Stimulated activated CD4-positive, alpha-beta T cell treated with anti-CD3 and anti-CD28 coated beads, Interleukin-15, amount 100 ng/mL, for 1 hour (primary cell): ENCODE results near the gene COG8.
"Not testable (repeated sequence)": the region's sequence is repeated elsewhere in the genome, so short reads cannot be mapped to it uniquely, and the experiment has no call there.

Source experiments
- DNase-seq, 2 donors: peaks; one replicate each; pipeline ENCODE4 v3.0.0-alpha.2; 2020; ENCODE audit warnings: low read depth in 1 of 2, low spot score in 1 of 2

COG8 gene

DNA sequence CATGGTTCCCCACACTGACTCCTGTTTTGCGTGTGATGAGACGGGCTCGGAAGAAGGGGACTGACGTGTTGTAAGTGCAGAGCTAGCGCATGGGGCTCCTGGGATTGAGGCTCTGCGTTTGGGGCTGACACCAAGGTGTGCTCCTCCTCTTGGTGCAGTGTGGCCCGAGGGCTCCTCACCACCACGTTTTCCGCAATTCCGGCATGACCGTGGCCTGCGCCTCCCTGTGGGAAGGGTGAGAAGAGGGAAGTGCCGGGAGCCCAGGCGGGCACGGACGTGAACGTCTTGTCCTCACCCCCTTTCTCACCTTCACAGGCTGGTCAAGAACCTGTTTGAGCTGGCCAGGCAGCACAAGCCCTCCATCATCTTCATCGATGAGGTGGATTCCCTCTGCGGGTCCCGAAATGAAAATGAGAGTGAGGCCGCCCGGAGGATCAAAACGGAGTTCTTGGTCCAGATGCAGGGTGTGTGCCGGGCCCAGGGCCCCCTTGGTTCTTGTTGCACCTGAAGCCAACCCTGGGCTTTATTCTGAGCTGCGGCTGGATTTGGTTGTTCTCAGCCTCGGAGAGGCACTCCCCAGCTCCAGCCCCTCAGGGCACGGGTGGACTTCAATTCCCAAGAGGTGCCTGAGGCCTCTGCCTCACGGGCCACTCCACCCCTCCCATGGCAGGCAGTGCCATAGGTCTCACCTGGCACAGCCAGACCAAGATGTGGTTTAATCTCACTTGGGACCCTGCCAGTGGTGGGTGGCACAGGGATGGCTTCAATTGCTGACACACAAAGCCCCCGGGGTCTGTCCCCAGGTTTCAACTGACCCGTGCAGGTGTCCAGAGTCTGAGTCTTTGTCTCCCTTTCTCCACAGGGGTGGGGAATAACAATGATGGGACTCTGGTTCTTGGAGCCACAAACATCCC is 19.3 kb downstream of the COG8 start:
- no peak for DNase-seq

DNA sequence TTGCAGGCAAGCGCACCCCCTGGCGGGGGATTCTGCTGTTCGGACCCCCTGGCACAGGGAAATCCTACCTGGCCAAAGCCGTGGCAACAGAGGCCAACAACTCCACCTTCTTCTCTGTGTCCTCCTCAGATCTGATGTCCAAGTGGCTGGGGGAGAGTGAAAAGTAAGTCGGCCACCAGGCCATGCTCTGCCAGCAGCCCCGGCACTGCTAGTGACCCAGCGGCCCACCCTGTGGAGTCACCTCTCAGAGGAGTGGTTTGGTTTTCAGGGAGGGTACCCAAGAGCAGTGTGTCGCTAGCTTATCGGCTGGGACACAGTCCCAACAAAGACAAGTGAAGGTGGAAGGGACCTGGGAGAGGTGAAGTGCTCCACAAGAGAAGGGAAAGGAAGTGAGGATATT is 20.0 kb downstream of the COG8 start:
- no peak for DNase-seq

DNA sequence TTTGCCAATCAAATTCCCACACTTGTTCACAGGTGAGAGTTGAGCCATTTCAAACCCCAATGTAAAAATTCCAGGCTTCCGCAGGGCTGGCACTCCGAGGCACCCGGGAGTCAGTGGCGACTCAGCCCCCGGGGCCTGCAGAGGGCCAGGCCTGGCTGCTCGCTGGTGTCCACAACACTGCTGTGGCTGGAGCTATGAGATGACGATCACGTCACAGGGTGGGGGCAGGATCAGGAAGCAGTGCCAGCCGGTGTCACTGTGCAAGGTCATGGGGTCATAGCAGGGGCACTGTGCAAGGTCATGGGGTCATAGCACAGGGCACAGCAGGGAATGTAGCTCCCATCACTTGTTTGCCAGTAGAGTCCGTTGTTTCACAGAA is 20.5 kb downstream of the COG8 start:
- DNase-seq, result no peak

DNA sequence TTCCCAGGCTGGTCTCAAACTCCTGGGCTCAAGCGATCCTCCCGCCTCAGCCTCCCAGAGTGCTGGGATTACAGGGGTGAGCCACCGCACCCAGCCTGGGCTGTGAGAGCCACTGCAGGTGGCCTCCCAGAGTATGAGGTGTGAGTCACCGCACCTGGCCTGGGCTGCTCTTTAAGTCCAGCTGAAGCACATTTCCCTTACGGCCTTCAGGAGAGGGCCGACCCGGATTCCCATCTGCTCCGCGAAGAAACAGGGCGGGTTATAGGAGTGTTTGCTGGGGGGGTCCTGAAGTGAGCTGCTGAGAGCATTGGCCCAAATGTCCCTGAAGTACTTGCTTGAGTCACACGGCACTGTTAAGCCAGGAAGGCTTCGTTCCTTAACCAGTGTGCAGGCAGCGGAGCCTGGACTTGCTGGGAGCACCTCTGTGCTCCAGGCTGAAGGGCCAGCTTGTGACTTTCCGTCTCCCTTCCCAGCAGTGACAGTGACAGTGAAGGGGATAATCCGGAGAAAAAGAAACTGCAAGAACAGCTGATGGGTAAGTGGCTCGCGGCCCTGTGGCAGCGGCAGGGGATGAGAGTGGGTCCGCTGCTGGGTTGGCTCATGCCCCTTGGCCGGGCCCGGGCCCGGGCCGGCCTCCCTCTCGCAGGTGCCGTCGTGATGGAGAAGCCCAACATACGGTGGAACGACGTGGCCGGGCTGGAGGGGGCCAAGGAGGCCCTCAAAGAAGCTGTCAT is 21.0 kb downstream of the COG8 start:
- no peak for DNase-seq

DNA sequence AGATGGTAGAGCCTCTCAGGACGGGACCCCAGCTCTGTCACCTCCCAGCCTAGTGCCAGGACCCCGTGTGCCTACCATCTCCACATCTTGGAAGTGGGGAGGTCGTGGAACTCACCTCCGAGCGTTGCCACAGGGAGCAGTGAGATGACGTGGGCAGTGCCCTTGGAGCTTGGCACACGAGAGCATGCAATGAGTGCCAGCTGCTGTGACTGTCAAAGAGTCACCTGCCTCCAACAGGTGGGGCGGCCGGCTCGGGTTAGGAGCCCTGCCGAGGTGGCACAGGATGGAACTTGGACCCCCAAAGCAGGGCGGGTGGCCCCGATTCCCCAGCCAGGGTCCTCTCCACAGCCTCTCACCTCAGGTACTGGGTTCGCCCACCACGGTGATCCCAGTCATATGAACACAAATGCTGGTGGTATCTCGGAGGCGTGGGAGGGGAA is 22.7 kb downstream of the COG8 start:
- DNase-seq, result no peak

DNA sequence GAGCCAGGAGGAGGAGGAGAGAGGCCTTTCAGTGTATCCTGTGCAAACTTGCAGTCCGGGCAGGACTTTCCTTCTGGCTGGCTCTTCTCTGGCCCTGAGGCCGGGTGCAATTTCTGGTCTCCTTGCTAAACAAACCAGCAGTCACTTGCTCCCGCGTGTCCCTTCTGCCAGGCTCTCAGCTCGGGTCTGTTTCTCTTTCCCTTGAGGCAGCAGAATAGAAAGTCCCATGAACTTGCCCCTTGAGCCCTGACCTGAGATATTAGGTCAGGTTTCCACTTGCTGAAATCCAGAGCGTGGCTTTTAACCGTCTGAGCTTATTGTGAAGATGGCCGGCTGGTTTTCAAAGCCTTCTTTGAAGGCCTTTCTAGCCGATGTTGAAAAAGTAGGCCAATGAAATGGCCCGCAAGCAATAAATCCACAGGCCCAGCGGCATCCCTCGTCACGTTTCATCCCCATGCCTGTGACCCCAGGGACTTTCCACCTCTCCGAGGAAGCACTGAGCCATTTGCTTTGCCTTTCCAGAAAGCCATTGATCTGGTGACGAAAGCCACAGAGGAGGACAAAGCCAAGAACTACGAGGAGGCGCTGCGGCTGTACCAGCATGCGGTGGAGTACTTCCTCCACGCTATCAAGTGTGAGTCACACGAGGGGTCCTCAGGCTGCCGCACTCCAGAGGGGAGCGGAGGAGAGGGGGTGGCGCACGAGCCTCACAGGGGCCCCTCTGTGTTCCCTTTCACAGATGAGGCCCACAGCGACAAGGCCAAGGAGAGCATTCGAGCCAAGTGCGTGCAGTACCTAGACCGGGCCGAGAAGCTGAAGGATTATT is 23.7 kb downstream of the COG8 start:
- DNase-seq, result no peak

DNA sequence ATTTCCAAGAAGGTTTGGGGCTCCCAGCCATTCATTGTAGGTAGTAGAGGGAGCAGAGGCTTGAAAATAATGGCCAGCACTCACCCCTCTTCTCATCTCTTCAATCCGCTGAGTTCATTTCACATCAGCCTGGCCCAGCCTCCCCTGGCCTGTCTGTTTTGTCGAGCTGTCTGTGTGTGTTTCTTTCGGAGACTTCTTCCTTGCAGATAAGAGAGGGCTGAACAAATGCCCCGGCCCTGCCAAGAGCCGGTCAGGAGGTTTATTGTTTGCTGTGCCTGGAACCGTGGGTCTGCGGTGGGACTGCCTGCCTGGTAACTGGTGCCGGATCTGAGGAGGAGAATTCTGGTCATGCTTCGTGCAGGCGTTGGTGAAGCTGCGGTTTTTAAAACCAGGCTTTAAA is 24.8 kb downstream of the COG8 start:
- no peak for DNase-seq

DNA sequence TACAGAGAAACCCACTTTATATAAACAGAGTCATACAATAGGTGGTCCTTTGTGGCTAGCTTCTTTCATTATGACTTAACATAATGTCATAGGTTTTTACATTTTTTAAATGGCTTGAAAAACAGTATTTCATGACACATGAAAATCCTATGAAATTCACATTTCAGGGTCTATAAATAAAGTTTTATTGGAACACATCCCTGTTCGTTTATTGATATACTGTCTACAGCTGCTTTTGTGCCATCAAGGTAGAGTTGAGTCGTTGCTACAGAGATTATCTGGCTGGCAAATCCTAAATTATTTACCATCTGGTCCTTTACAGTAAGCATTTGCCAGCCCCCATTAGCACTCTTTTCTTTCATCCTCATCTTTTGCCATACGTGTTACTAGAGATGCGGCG is 25.9 kb downstream of the COG8 start:
- DNase-seq, result no peak

DNA sequence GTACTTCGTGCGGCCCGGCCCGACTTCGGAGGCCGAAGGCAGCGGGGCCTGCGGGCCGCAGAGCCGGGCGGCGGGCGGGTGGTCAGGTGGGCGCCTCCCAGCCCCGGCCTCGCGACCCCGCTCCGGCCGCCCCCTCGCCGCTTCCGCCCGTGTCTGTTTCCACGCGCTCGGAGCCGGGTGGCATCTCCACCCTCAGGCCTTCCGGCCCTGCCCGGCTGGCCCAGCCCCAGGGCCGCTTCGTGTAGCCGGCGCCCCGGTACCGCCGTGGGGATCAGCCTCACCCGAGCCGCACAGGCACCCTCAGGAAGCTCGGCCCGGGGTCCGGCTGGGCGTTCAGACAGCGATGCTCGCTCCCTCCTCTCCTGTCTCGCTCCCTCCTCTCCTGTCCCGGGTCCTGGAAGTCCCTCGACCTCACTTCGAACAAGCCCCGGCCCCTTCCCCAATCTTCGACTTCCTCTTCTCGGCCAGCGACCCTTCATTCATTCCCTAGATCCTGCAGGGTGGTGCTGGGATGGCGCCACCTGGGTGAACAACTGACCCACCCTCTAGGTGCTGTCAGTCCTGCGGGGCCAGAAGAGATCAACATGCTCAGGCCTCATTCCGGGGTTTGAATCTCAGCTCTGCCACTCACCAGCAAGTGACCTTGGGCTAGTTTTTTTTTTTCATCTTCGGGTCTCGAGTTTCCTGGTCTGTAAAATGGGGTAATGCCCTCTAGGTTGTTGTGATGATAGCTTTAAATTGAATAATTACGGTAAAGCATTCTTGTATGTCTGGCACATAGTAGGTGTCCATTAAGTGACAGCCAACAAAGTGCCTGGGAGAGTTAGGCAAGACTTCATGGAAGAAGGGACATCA is 27.6 kb downstream of the COG8 start:
- peak in 1 of 2 donors; percentile 24 for DNase-seq

DNA sequence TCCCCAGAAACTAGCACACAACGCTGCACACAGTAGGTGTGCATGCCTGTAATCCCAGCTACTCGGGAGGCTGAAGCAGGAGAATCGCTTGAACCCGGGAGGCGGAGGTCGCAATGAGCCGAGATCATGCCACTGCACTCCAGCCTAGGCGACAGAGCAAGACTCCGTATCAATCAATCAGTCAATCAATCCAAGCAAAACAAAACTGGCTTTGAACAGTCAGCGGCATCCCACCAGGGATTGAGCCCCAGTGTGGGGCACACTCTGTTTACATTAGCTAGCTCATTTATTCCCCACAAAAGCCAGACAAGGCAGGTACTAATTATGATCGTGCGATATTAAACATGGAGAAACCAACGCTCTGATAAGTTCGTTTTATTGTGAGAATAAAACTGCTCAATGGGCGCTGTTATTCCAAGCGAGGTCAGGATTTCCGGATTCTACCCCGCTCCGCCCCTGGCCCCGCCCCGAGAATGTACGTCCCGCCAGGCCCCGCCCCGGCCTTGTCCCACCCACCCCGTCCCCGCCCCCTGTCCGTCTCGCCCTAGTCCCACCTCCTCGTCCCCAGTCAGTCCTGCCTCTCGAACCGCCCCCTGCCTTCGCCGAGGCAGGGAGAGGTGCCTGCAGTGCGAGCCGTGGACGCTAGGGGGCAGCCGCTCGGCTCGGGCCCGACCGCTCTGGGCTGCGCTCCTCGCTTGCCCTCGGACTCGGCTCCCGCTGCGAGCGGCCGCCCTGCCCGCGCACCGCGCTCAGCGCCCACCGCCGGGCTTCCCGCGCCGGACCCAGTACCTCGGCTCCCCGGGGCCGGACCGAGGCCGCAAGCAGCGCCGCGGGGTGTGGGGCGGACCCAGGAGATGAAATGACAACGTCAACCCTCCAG is 28.5 kb downstream of the COG8 start, which contains the start of gene VPS4A:
Gene VPS4A (plus strand): TSS at position 698 of the 880 bp plus-strand sequence. CDS start 162 bp downstream, at position 860.
- DNase-seq, result peak; percentile 97

DNA sequence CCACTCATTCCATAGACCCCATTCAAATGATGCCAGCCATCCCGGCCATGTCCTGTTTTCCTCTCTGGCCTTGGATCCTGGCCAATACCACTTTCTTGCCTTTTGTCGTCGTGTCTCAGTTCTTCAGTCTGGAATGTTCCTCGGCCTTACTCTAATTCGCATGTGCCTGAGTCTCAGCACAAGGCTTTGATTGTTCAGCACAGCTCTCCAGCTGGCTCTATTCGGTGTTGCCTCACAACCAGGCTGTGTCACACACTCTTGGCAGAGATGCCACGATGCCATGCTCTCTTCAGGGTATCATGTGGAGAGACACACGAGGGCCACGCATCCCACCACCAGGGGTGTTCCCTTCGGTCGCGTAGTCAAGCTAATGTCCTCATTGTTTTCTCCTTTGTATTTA is 30.0 kb downstream of the COG8 start:
- no peak for DNase-seq

DNA sequence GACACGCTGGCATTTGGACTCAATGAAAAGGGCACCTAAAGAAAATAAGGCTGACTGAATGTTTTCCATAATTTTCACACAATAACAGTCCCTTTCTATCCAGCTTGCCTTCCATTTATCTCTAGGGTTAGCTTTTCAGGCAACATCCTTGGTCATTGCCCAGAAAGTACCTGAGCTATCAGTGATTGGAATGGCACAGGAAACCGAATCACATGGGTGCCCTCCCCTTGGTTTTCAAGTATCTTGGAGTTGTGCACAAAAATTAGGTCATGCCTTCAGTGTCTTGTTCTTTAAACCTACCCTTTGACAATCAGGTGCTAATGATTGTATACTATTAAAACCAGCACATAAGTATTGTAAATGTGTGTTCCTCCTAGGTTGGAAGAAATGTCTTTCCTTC is 31.5 kb downstream of the COG8 start:
- DNase-seq, result no peak

DNA sequence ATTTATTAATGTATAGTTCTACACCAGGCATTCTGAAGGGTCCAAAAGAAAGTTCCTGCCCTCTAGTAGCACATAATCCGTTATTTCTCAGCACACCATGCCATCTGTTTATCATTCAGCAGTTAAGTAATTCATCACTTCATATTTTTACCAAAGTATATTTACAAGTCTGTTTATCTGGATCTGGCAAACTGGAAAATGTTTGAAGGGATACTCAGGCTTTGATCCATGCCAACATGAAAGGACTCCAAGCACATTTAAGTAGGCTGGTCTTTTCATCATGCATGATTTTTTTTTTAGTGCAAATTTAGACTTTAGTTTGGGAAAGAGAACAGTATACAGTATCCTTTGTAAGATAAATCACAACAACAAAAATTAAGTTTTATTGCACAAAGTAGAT is 32.3 kb downstream of the COG8 start:
- no peak for DNase-seq

DNA sequence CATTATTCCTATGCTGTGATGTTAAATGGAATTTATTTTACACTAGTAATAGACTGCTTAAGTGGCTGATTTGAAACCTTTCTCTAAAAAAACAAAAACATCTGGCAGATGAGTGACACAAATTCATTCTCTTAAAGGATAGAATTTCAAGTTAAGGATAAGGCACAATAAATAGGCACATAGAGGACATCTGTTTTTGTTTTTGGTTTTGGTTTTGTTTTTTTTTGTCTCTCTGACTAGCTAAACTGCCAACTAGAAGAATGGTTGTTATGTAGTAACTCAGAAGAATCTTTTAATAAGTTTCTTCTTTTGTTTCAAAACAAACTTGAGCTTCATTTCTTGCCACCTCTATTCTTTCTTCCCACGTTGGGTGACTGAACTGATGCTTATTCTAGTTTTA is 33.3 kb downstream of the COG8 start:
- no peak for DNase-seq

DNA sequence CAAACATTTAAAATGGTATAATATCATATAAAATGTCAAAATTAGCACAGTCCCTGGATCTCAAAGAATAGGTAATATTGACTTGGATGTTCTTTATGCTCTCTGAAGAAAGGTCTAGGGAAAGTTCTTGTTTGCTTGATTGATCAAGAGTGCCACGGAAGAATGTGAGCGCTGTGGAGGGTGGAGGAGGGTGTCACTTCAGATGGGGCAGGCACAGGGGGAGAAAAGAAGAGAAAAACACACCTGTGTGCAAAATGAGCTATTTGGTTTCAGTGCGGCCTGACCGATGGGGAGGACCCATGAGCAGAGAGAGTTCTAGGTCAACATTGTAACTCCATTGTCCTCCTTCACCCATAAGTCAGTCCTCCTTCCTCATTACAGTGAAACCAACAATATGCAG is 37.1 kb downstream of the COG8 start:
- DNase-seq, result no peak

DNA sequence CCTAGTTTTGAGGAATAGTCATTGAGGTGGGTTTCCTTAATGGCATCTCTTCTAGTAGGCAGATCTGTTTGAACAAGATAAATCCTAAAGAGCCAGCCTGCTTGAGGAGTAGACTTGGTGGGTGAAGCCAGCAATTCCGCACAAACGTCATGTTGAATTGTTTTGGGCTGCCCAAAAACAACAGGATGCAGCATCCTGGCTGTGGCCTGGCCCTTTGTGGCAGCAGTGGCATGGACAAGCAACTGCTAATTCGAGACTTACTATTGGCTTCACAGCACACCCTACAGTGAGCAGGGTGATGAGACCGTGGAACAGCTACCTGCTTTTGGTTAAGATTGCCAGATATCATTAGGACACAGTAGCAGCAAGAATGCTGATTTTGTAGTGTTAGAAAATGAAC is 37.5 kb downstream of the COG8 start:
- no peak for DNase-seq

DNA sequence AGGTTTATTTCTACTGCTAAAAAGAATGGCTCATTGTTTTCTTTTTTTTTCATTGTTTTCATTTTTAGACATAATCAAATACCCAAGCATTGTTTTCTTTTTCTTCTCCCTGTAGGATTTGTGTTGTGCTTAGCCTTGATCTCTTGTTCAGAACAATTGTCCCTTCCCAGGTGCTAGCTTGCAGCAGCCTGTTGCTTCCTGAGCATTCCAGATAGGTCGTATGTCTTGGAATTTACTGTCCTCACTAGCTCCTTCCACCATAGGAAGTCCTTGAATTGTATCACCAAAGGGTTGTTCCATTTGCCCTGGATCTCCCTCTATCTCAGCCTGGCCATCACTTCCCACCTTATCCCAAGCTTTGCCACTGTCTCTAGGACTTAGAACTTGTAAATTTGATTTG is 38.2 kb downstream of the COG8 start:
- no peak for DNase-seq

DNA sequence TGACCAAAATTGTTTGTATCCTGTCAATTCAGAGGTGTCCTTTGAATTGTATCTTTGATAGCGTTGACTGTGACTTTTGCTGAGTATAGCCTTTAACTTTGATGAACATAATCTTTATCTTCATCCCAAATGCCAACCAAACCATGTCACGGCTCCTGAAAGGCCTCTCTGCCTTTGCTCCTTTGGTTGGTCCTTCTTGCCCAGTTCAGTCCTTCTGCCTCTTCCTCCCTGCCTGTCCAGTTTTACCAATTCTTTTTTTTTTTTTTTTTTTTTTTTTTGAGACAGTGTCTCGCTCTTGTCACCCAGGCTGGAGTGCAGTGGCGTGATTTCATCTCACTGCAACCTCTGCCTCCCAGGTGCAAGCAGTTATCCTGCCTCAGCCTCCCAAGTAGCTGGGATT is 41.1 kb downstream of the COG8 start:
- DNase-seq, result no peak

DNA sequence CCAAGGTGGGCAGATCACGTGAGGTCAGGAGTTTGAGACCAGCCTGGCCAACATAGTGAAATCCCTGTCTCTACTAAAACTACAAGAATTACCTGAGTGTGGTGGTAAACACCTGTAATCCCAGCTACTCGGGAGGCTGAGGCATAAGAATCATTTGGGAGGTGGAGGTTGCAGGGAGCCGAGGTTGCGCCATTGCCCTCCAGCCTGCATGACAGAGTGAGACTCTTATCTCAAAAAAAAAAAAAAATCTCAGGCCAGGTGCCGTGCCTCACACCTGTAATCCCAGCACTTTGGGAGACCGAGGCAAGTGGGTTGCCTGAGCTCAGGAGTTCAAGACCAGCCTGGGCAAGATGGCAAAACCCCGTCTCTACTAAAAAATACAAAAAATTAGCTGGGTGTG is 42.6 kb downstream of the COG8 start:
- not testable (repeated sequence) for DNase-seq

DNA sequence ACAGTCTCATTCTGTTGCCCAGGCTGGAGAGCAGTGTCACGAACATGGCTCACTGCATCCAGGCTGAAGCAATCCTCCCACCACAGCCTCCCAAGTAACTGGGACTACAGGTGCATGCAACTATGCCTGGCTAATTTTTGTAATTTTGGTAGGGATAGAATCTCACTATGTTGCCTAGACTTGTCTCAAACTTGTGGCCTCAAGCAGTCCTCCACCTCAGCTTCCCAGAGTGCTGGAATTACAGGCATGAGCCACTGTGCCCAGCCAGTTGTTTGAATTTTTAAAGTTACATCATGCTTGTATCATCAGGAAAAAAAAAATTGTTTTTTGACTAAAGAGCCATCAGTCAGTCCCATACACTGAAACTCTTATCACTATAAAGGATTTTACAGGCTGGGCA is 45.3 kb downstream of the COG8 start:
- no peak for DNase-seq
